Neural cell (in vitro differentiated cells): Measurements from ENCODE around the gene HMGCL. TPM values are rescaled to one million over a fixed set of nuclear protein-coding genes. Genes with fewer than 3 reads are reported as not detected.
A peak's percentile ranks its signal among the peaks of the same experiment; 100 is the strongest.

ENCODE experiments used
- H2AFZ ChIP-seq: fragments of 200-600, 300-800 bp; sonication (generic), shearing (Covaris generic); 2 replicates; pipeline ENCODE4 v1.6.0; 2014; ENCODE audit warnings: low read depth, mild to moderate bottlenecking, antibody characterized with exemption, low read length, moderate library complexity
- H3F3A ChIP-seq: fragments of 200-600 bp; shearing (Covaris generic); 2 replicates; pipeline ENCODE4 v1.6.1; 2016; ENCODE audit warnings: mild to moderate bottlenecking, moderate library complexity, mixed read lengths, antibody characterized with exemption, low read length; ENCODE audit not compliant: insufficient read depth, poor library complexity, severe bottlenecking
- H3K27ac ChIP-seq: fragments of 200-600, 300-800 bp; sonication (generic), shearing (Covaris generic); 2 replicates; pipeline ENCODE4 v1.5.1; 2014; ENCODE audit warnings: mild to moderate bottlenecking, low read length, moderate library complexity
- H3K27me3 ChIP-seq: fragments of 300-800, 200-600 bp; sonication (generic), shearing (Covaris generic); 2 replicates; pipeline ENCODE4 v1.6.0; 2014; ENCODE audit warnings: mild to moderate bottlenecking, low read depth, low read length, moderate library complexity; ENCODE audit not compliant: insufficient read depth
- H3K36me3 ChIP-seq: fragments of 300-800, 200-600 bp; sonication (generic), shearing (Covaris generic); 2 replicates; pipeline ENCODE4 v1.5.1; 2014; ENCODE audit warnings: mild to moderate bottlenecking, antibody characterized with exemption, low read length, moderate library complexity; ENCODE audit not compliant: insufficient read depth
- H3K4me2 ChIP-seq: fragments of 300-800, 200-600 bp; sonication (generic), shearing (Covaris generic); 2 replicates; pipeline ENCODE4 v1.6.0; 2014; ENCODE audit warnings: mild to moderate bottlenecking, low read length
- H3K4me3 ChIP-seq: fragments of 300-800, 200-600 bp; sonication (generic), shearing (Covaris generic); 2 replicates; pipeline ENCODE4 v1.5.1; 2014; ENCODE audit warnings: mild to moderate bottlenecking, low read length, moderate library complexity
- H3K79me2 ChIP-seq: fragments of 200-600 bp; shearing (Covaris generic); replicated peaks from 2 replicates; pipeline ENCODE4 v1.6.0; 2014; ENCODE audit warnings: mild to moderate bottlenecking, low read length, moderate library complexity; ENCODE audit not compliant: insufficient read depth
- H3K9ac ChIP-seq: fragments of 300-800, 200-600 bp; sonication (generic), shearing (Covaris generic); 2 replicates; pipeline ENCODE4 v1.6.1; 2016; ENCODE audit warnings: mild to moderate bottlenecking, low read length, mixed read lengths
- H3K9me2 ChIP-seq: fragments of 200-600 bp; shearing (Covaris generic); 2 replicates; pipeline ENCODE4 v1.6.1; 2016; ENCODE audit warnings: mild to moderate bottlenecking, low read length, mixed read lengths; ENCODE audit not compliant: insufficient read depth
- H3K9me3 ChIP-seq: fragments of 200-600, 300-800 bp; sonication (generic), shearing (Covaris generic); 2 replicates; pipeline ENCODE4 v1.6.1; 2016; ENCODE audit warnings: mild to moderate bottlenecking, mixed run types, low read length, moderate library complexity, mixed read lengths
- H4K20me1 ChIP-seq: fragments of 200-600 bp; shearing (Covaris generic); 2 replicates; pipeline ENCODE4 v1.6.1; 2016; ENCODE audit warnings: mild to moderate bottlenecking, mixed run types; ENCODE audit not compliant: insufficient read depth
- EP300 ChIP-seq: fragments of 450-650 bp; conservative IDR thresholded peaks from 2 replicates; pipeline ENCODE4 v1.6.1; 2014; ENCODE audit warnings: antibody characterized with exemption, mild to moderate bottlenecking, moderate library complexity; ENCODE audit not compliant: poor library complexity, severe bottlenecking
- EZH2 ChIP-seq: fragments of 200-600, 300-800 bp; shearing (Covaris generic), sonication (generic); IDR thresholded peaks from 2 replicates; pipeline ENCODE4 v1.6.1; 2014; ENCODE audit warnings: antibody characterized with exemption, low read length, borderline replicate concordance, mild to moderate bottlenecking; ENCODE audit not compliant: insufficient read depth, poor library complexity, severe bottlenecking
- MXI1 ChIP-seq: fragments of 450-650 bp; conservative IDR thresholded peaks from 2 replicates; pipeline ENCODE4 v1.6.1; 2014; ENCODE audit warnings: antibody characterized with exemption, mild to moderate bottlenecking; ENCODE audit not compliant: poor library complexity, severe bottlenecking
- RAD21 ChIP-seq: fragments of 450-650 bp; conservative IDR thresholded peaks from 2 replicates; pipeline ENCODE4 v1.6.1; 2014; ENCODE audit warnings: antibody characterized with exemption, mild to moderate bottlenecking, moderate library complexity
- SMC3 ChIP-seq: fragments of 450-650 bp; conservative IDR thresholded peaks from 2 replicates; pipeline ENCODE4 v1.6.1; 2014; ENCODE audit warnings: antibody characterized with exemption, mild to moderate bottlenecking, moderate library complexity; ENCODE audit not compliant: poor library complexity
- polyA plus RNA-seq: library from polyadenylated mRNA; depleted of rRNA; stranded (reverse); fragments of >200 nt; gene quantifications from 2 replicates; pipeline ENCODE4 v1.2.3, GENCODE V29; 2014
- TF ChIP-seq, protein P1 (sequence below): IDR thresholded peaks from 2 replicates; pipeline ENCODE4 v1.6.1; 2012; ENCODE audit warnings: borderline replicate concordance

Gene HMGCL
- polyA plus RNA-seq, 1 donor from 2014 or later, result 27.6 TPM

DNA sequence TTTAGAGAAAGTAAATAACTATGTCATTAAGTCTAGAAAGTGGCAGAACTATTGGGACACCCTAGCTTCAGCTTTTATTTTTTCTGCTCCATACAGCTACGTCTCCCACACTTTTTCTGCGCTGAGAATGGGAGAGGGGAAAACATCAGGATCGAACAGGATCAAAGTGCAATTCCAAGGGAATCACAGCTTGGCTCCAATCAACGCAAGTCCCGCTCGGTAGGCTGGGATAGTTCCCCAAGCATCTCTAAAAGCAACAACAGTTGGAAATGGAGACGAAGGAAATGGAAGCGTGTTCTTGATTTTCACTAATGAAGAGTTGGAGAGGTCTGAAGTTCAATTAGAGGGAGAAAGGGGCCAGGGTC is 536 bp downstream of the HMGCL start:
- no peaks in the 10 kb centered on the region for H3K27me3 ChIP-seq
- TF ChIP-seq RAD21, result no peak
- TF ChIP-seq SMC3, result no peak
- peak overlapping the region; percentile 88 for H3K4me2 ChIP-seq
- H3K9ac ChIP-seq, result peak overlapping the region; percentile 91
- H3K36me3 ChIP-seq, result no peaks in the 10 kb centered on the region
- H2AFZ ChIP-seq, result peak overlapping the region; percentile 93
- H3F3A ChIP-seq, result no peaks in the 10 kb centered on the region
- no peaks in the 10 kb centered on the region for H3K9me3 ChIP-seq
- peak overlapping the region; percentile 84 for H3K27ac ChIP-seq
- no peaks in the 10 kb centered on the region for H3K79me2 ChIP-seq
- H4K20me1 ChIP-seq, result no peaks in the 10 kb centered on the region
- H3K9me2 ChIP-seq, result no peaks in the 10 kb centered on the region
- H3K4me3 ChIP-seq, result peak overlapping the region; percentile 89

DNA sequence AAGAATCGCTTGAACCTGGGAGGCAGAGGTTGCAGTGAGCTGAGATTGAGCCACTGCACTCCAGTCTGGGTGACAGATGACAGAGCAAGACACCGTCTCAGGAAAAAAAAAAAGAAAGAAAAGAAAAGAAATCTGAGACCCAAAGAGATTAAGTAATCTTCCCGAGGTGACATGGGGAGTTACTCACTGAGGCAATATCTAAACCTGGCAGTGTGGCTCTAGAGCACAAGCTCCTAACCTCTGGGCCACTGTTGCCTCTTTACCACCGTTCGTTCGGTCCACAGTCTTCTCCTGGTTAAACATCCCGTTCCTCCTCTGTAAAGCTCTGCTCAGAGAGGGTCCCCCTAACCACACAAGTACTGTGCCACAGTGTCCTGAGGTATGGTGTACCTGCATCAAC is 1.5 kb downstream of the HMGCL start:
- H4K20me1 ChIP-seq, result no peaks in the 10 kb centered on the region
- H3K79me2 ChIP-seq, result no peaks in the 10 kb centered on the region
- no peaks in the 10 kb centered on the region for H3K27me3 ChIP-seq
- TF ChIP-seq EP300, result no peak
- H3K36me3 ChIP-seq, result no peaks in the 10 kb centered on the region
- H3K9me2 ChIP-seq, result no peaks in the 10 kb centered on the region
- H3K4me2 ChIP-seq, result no peak overlapping the region
- no peak overlapping the region for H3K9ac ChIP-seq
- H2AFZ ChIP-seq, result no peak overlapping the region
- no peaks in the 10 kb centered on the region for H3F3A ChIP-seq
- H3K27ac ChIP-seq, result no peak overlapping the region
- peak overlapping the region; percentile 89 for H3K4me3 ChIP-seq
- H3K9me3 ChIP-seq, result no peaks in the 10 kb centered on the region

GRCh38 chr1:23817633-23818032 is 7.6 kb downstream of the HMGCL start:
- Histone ChIP-seq H3K9me3 (no peaks in the 10 kb centered on the region), H3K79me2 (no peaks in the 10 kb centered on the region), H4K20me1 (no peaks in the 10 kb centered on the region), H3K4me2 (no peak overlapping the region), H3K9ac (no peak overlapping the region), H3K27ac (no peak overlapping the region), H3K36me3 (no peaks in the 10 kb centered on the region), H3F3A (no peaks in the 10 kb centered on the region), H2AFZ (no peak overlapping the region), H3K9me2 (no peaks in the 10 kb centered on the region), H3K27me3 (no peaks in the 10 kb centered on the region), H3K4me3 (no peak overlapping the region)
- no peak for TF ChIP-seq EP300
- TF ChIP-seq SMC3, result no peak
- TF ChIP-seq RAD21, result no peak
- TF ChIP-seq, protein P1, sequence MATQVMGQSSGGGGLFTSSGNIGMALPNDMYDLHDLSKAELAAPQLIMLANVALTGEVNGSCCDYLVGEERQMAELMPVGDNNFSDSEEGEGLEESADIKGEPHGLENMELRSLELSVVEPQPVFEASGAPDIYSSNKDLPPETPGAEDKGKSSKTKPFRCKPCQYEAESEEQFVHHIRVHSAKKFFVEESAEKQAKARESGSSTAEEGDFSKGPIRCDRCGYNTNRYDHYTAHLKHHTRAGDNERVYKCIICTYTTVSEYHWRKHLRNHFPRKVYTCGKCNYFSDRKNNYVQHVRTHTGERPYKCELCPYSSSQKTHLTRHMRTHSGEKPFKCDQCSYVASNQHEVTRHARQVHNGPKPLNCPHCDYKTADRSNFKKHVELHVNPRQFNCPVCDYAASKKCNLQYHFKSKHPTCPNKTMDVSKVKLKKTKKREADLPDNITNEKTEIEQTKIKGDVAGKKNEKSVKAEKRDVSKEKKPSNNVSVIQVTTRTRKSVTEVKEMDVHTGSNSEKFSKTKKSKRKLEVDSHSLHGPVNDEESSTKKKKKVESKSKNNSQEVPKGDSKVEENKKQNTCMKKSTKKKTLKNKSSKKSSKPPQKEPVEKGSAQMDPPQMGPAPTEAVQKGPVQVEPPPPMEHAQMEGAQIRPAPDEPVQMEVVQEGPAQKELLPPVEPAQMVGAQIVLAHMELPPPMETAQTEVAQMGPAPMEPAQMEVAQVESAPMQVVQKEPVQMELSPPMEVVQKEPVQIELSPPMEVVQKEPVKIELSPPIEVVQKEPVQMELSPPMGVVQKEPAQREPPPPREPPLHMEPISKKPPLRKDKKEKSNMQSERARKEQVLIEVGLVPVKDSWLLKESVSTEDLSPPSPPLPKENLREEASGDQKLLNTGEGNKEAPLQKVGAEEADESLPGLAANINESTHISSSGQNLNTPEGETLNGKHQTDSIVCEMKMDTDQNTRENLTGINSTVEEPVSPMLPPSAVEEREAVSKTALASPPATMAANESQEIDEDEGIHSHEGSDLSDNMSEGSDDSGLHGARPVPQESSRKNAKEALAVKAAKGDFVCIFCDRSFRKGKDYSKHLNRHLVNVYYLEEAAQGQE, result no peak
- no peak for TF ChIP-seq EZH2
- TF ChIP-seq MXI1, result no peak
